ENCODE measurements around the gene ACP7.

The ACP7 gene

GRCh38 chr19:39052243-39052746 lies 31.9 kb upstream of the ACP7 start:
- TF ChIP-seq ZFX (IDR thresholded peaks at IDR 0.05; ENCODE audit: borderline replicate concordance) (no peak), CTCF (IDR thresholded peaks at IDR 0.05) (peak; percentile 96)

GRCh38 chr19:39052846-39053245 lies 31.3 kb upstream of the ACP7 start:
- no peak overlapping the region for H3K27ac ChIP-seq
- no peak for TF ChIP-seq ZFX (IDR thresholded peaks at IDR 0.05; ENCODE audit: borderline replicate concordance)
- TF ChIP-seq CTCF (IDR thresholded peaks at IDR 0.05): no peak

More at GRCh38 chr19:39052243-39052746, 31.9 kb upstream of the ACP7 start:
- no peak overlapping the region for H3K27ac ChIP-seq

GRCh38 chr19:39053276-39054090 lies 30.7 kb upstream of the ACP7 start:
- H3K27ac ChIP-seq: no peak overlapping the region
- no peak for TF ChIP-seq ZFX (IDR thresholded peaks at IDR 0.05; ENCODE audit: borderline replicate concordance)
- TF ChIP-seq CTCF (IDR thresholded peaks at IDR 0.05): no peak

GRCh38 chr19:39054091-39054470 lies 30.1 kb upstream of the ACP7 start:
- H3K27ac ChIP-seq: no peak overlapping the region
- TF ChIP-seq CTCF (IDR thresholded peaks at IDR 0.05) (no peak), ZFX (IDR thresholded peaks at IDR 0.05; ENCODE audit: borderline replicate concordance) (no peak)

- TF ChIP-seq CTCF (IDR thresholded peaks at IDR 0.05) (no peak), ZFX (IDR thresholded peaks at IDR 0.05; ENCODE audit: borderline replicate concordance) (no peak)
- H3K27ac ChIP-seq: no peak overlapping the region
Observed at GRCh38 chr19:39057615-39058014, 26.6 kb upstream of the ACP7 start.

GRCh38 chr19:39059302-39059701 lies 24.9 kb upstream of the ACP7 start:
- no peak overlapping the region for H3K27ac ChIP-seq
- TF ChIP-seq ZFX (IDR thresholded peaks at IDR 0.05; ENCODE audit: borderline replicate concordance): no peak
- no peak for TF ChIP-seq CTCF (IDR thresholded peaks at IDR 0.05)

GRCh38 chr19:39060171-39060570 lies 24.0 kb upstream of the ACP7 start:
- H3K27ac ChIP-seq: no peak overlapping the region
- no peak for TF ChIP-seq CTCF (IDR thresholded peaks at IDR 0.05)
- no peak for TF ChIP-seq ZFX (IDR thresholded peaks at IDR 0.05; ENCODE audit: borderline replicate concordance)

Measured in 22Rv1 (cell line).